ENCODE measurements around the gene LCE1C.

Gene LCE1C, protein sequence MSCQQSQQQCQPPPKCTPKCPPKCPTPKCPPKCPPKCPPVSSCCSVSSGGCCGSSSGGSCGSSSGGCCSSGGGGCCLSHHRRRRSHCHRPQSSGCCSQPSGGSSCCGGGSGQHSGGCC

DNA sequence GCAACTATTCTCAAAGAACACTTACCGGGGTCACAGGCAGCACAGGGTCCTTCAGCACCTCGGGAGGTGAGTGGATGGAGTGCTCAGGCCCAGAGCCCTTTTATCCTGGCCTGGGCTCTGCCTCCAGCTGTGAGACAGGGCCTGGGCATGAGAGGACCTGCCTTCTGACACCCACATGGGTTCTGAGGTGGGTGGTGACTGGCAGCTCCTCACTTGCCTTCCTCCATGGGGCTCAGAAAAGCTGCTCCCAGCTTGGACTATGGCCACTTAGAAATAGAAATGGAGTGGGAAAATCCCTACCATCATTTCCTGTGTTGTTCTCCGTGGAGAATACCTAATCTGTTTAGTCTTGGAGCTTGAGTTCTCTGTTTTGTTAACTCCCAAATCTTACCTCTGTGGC is at the start of gene LCE1C:
Gene LCE1C, minus strand, starts transcription at position 76 of the 400 bp plus-strand sequence. CDS start 1,173 bp downstream, outside the sequence.
- no peak for DNase-seq

DNA sequence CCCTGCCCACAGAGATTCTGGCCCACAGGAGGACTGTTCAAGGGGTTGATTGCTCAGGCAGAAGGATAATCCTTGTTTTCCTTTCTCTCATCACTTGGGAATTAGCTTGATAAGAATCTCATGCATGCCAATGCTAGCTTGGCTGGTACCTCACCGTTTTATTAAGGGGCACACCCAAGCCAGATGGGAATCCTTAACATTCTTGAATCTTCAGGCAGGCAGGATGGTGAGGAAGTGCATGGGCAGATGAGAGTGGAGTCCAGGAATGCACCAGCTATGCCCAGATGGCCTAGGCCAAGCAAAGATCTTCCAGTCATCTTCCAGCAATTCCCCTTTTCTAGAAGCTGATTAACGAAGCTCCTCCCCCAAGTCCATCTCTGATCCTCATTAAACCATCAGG is 49.2 kb upstream of the LCE1C start:
- DNase-seq, result no peak

DNA sequence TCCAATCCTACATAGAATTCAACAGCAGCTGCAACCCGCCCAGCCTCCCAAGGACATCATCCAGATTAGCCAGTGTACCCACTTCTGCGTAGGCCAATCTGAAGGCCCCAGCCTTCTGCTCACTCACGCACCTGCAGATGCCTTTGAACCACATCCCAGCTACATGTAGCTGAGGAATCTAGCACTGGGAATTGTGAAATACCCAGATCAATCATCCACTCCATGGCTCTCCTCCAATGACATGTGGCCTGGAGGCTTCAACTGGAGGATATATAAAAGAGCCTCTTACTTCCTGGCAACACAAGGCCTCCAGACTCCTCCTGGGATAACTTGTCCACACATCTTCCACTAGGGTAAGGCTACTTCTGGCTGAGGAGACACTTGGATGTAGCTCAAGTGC is 36.1 kb upstream of the LCE1C start, which contains the start of gene LCE6A:
Gene LCE6A, plus strand, starts transcription at position 301 of the 400 bp plus-strand sequence. CDS start 665 bp downstream, outside the sequence.
- DNase-seq, result no peak

DNA sequence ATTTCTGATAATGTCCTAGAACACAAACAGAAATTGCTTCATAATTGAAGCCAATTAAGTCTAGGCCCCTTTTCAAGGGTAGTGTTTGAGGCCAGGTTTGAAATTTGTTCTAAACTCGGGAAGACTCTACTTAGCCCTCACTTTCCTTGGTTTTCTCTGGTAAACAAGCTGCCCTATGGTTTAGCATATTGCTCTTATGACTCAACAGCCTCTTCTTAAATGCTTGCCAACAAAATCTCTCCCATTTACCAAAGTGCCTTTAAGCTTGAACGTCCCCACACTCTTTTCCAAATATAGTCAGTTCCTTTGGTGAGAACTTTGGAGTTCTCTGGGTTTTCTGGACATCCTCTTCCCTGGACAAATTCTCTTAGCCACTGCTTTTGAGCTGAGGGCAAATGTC is 30.4 kb upstream of the LCE1C start:
- DNase-seq, result no peak

GRCh38 chr1:152827173-152827572 is 20.7 kb upstream of the LCE1C start, which contains the start of gene LCE1A:
TSS of gene LCE1A (plus strand) at chr1:152827473. CDS start at chr1:152827473, 0 bp downstream.
- DNase-seq, result no peak

DNA sequence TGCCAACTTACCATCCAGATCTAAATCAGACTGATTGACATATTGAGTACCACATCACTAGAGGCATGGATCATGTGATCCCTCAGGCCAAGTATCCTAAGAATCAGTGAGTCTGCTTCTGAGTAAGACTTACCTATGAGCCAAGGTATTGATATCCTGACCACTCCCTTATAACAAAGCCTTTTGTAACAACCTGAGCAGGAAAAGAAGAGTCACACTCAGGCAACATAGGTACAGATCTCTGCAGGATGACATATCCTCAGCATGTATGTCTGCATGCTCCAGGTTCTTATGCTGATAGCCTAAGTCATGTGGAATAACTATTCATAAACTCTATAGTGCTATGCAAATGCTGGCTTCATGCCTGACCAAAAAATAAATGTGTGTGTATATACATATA is 18.5 kb upstream of the LCE1C start:
- DNase-seq, result no peak

GRCh38 chr1:152823294-152823693 is 16.8 kb upstream of the LCE1C start:
- no peak for DNase-seq

DNA sequence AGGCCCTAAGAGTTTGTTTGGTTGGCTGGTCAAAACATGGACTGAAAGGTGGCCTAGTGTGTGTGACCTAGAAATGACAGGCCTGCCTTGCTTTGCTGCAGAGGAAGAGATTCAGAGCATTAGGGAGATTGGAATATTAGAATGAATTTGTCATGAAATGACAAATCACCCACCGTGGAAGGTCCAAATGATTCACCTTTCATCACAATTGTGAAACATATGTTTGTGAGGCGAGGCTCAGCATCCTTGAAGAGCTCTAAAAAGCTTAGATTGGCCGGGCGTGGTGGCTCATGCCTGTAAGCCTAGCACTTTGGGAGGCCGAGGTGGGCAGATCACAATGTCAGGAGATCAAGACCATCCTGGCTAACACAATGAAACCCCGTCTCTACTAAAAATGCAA is 10.9 kb upstream of the LCE1C start:
- DNase-seq, result no peak

DNA sequence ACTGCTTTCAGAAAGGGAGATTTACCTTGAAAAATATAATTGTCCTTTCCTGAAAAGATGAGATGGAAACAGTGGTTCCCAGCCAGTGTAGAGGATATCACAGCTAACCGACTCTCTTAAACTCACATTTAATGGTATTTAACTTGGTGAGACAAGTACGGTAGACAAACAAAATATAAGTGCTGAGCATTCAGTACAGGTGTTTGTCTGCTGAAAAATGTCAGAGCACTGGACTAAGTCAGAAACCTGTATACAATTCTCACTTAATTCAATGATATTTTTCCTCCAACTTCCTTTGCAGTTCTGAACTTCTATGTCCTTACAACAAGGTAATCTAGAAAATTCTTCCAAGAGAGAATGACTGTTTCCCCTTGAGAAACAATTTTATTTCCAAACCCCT is 5.2 kb upstream of the LCE1C start, which contains the start of gene LCE1B:
Gene LCE1B, plus strand, starts transcription at position 301 of the 400 bp plus-strand sequence. CDS start 476 bp downstream, outside the sequence.
- no peak for DNase-seq

GRCh38 chr1:152811050-152811449 is 4.6 kb upstream of the LCE1C start:
- no peak for DNase-seq

DNA sequence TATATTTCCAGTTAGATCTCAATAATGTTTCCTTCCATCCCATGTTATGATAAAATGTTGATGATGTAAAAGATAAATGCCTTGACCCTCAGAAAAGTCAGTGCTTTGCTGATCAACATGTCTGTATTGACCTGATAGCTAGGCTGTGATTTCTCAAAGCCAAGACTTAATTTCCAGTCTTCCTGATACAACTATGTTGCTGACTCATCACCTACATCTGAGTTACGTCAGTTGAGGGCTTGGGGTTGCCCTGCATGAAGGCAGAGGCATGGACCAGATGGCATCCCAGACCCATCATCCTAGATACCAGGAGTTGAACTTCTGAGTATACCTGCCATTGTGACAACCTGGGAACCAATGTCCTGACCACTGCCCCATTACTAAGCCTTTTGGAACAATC is 5.1 kb downstream of the LCE1C start:
- no peak for DNase-seq

- DNase-seq, result no peak
Observed at GRCh38 chr1:152796421-152796820, 10.0 kb downstream of the LCE1C start, which contains the start of gene LCE1D. TSS of gene LCE1D (plus strand) at chr1:152796721. CDS start at chr1:152797795, 1,074 bp downstream.

GRCh38 chr1:152795686-152796085 is 10.8 kb downstream of the LCE1C start:
- DNase-seq, result no peak

DNA sequence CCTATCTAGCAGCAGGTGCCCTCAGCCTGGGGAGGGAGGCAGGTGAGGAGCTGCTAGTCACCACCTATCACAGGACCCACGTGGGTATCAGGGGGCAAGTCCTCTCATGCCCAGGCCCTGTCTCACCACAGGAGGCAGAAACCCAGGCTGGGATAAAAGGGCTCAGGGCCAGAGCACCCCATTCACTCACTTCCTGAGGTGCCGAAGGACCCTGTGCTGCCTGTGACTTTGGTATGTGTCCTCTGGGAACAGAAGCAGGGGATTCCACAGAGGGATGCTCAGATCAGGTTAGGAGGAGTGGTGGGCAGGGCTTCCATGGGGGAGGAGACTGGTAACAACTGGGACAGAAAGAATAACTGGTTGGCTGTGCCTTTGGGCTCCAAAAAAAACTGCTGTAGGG is 20.4 kb downstream of the LCE1C start, which contains the start of gene LCE1E:
Gene LCE1E, plus strand, starts transcription at position 181 of the 400 bp plus-strand sequence. CDS start 1,043 bp downstream, outside the sequence.
- DNase-seq, result no peak

GRCh38 chr1:152783095-152783494 is 23.4 kb downstream of the LCE1C start:
- DNase-seq, result no peak

DNA sequence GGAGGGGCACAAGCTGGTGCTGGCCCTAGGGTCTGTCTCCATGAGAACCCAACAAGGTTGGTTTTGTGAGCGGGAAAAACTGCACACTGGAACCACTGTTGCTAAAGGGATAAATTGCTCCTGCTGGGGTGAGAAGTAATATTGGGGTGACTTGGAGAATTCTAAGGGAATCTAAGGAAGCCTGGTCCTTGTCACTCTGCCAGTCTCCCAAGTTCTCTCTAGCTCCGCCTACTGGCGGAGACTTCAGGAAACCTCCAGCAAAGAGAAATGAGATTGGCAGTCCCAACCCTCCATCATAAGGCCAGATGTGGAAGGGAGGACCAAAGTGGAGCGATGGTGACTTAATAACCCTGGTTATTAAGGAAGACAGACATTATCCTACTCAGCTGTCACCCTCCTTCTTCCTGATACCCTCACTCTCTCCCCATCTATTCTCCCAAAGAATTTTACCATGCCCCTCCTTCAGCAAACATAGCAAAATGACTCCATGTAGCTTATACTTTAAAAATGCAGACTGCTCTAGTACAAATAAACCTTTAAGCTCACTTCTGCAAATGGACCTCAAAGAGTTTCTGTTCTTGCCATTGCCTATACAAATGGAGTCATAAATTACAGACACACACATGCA is 28.8 kb downstream of the LCE1C start:
- DNase-seq, result no peak

- no peak for DNase-seq
Observed at GRCh38 chr1:152776361-152776760, 30.1 kb downstream of the LCE1C start.

GRCh38 chr1:152774875-152775274 is 31.6 kb downstream of the LCE1C start, which contains the start of gene LCE1F:
TSS of gene LCE1F (plus strand) at chr1:152775140. CDS start at chr1:152776372, 1,232 bp downstream.
- no peak for DNase-seq

- DNase-seq, result no peak
Observed at GRCh38 chr1:152770411-152770810, 36.0 kb downstream of the LCE1C start.

DNA sequence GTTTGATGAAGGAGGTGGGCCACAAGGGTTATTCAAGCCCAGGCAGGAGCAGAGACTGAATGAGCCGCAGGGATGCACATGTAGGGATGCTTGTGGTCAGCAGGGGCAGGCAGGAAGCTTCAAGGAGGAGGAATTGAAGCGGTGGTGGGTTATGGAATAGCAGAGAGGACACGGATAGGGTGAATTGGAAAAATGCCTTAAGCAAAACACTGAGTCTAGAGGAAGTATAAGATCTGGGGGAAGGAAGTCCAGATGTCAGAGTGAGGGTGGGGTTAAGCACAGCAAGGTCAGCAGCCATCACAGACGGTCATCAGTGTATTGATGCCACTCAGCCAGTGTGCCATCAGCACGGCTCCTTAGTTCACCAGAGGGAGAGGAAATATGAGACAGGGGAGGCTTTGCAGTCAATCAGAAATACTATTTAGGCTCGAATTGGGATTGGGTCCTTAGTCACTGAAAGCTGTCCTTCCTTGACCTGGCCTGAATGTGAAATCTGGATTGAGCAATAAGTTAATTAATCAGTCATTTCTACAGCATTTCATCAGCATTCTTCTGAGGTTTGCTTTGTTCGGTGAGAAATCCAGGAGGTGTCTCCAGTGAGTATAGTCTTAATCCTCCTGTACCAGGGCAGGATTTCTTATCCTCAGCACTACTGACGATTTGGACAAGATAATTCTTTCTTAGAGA is 37.5 kb downstream of the LCE1C start:
- DNase-seq, result no peak

DNA sequence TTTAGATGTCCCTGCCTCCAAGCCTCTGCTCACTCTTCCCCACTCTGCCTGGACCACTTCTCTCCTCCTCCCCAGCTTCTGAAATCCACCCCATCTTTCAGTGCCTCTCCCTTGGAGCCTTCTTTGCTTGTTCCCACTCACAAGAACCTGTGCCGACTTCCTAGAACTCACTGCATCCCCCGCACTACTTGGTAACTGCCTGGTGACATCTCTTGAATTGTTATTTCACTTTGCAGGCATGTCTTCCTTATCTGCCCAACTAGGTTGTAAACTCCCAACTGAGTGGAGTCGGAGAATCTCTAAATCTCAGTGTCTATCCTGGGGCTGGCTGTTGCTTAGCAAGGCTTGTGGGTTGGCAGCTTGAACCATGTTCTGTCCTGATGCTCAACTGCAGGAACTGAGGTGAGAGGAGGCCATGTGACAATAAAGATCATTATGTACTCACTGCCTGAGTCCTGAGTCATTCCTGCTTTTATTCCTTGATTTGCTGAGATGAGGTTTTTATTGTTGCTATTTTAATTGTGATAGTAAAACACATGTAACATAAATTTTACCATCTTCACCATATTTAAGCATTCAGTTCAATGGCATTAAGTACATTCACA is 44.7 kb downstream of the LCE1C start:
- DNase-seq, result no peak

DNA sequence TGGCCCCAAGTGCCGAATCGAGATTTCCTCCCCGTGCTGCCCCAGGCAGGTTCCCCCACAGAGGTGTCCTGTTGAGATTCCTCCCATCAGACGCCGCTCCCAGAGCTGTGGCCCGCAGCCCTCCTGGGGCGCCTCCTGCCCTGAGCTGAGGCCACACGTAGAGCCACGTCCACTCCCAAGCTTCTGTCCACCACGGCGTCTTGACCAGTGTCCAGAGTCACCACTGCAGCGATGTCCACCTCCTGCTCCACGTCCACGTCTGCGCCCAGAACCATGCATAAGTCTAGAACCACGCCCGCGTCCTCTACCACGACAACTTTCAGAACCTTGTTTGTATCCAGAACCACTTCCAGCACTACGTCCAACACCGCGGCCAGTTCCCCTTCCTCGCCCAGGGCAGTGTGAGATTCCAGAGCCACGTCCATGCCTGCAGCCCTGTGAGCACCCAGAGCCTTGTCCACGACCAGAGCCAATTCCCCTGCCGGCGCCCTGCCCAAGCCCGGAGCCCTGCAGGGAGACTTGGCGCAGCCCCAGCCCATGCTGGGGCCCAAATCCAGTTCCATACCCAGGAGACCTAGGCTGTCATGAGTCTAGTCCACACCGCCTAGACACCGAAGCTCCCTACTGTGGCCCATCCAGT is 45.8 kb downstream of the LCE1C start:
- DNase-seq, result no peak

Data from stimulated activated CD4-positive, alpha-beta T cell treated with anti-CD3 and anti-CD28 coated beads, Interleukin-1b, Interleukin-23, amount 100 ng/mL, for 48 hours (primary cell).